HL-60/S4 treated with retinoic acid at 250 ng/mL for 4 days and 3 days (cell line): Measurements from ENCODE around the gene RIPK1.
"Not testable (repeated sequence)": the region's sequence is repeated elsewhere in the genome, so short reads cannot be mapped to it uniquely, and the experiment has no call there.

Source experiments
- in situ Hi-C: fragments of 300-500 bp; cut with MboI; formaldehyde crosslinking; loops from 2 replicates; pipeline ENCODE4 v1.7.0; 2022; ENCODE audit warnings: low sequenced_read_pairs

RIPK1 gene

GRCh38 chr6:3078952-3079351, 10.7 kb downstream of the RIPK1 start:
- in situ Hi-C loops: not testable (repeated sequence)

DNA sequence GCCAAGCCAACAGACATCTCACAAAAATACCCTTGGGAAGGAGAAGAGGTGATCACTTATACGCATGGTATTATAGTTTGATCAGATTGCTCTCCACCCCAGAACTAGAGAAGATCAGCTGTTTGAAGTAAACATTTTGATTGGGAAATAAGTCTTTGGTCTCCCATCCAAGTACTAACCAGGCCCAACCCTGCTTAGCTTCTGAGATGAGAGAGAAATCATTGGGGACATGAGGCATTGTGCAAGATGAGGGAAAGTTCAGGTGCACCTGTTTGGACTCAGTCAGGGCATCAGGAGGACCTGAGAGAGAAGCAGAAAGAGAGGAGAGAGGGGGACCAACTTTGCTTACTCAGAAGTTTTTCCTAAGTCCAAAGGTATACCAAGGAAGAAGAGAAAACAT, 11.4 kb downstream of the RIPK1 start:
- in situ Hi-C loops: no loop called here

- in situ Hi-C loops: no loop called here
Observed at GRCh38 chr6:3081960-3082359, 13.7 kb downstream of the RIPK1 start.

- in situ Hi-C loops: no loop called here
Observed at GRCh38 chr6:3085074-3085473, 16.8 kb downstream of the RIPK1 start.

GRCh38 chr6:3086282-3086946, 18.1 kb downstream of the RIPK1 start:
- in situ Hi-C loops: no loop called here

GRCh38 chr6:3088446-3088845, 20.2 kb downstream of the RIPK1 start:
- in situ Hi-C loops: no loop called here

DNA sequence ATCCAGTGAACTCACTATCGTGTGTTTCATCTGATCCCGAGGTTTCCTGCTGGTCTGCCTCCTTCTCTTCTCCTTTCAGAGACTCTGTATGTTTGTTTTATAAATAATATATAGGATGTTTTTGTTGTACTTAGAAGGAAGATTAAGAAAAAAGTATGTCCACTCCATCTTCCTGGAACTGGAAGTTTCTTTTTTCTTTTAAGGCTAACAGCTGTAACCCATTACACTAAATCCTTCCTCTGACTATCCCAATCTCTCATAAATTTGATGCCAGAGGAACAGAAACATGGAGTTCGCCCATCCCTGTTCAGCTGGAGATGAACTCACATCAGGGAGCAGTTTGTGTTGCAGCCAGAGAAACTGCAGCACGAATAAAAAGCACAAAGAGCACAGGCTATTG, 20.7 kb downstream of the RIPK1 start:
- in situ Hi-C loops: no loop called here

- in situ Hi-C loops: no loop called here
Observed at GRCh38 chr6:3090013-3090412, 21.7 kb downstream of the RIPK1 start.

GRCh38 chr6:3094815-3095214, 26.5 kb downstream of the RIPK1 start:
- in situ Hi-C loops: no loop called here

- in situ Hi-C loops: no loop called here
Observed at GRCh38 chr6:3102875-3103274, 34.6 kb downstream of the RIPK1 start.

DNA sequence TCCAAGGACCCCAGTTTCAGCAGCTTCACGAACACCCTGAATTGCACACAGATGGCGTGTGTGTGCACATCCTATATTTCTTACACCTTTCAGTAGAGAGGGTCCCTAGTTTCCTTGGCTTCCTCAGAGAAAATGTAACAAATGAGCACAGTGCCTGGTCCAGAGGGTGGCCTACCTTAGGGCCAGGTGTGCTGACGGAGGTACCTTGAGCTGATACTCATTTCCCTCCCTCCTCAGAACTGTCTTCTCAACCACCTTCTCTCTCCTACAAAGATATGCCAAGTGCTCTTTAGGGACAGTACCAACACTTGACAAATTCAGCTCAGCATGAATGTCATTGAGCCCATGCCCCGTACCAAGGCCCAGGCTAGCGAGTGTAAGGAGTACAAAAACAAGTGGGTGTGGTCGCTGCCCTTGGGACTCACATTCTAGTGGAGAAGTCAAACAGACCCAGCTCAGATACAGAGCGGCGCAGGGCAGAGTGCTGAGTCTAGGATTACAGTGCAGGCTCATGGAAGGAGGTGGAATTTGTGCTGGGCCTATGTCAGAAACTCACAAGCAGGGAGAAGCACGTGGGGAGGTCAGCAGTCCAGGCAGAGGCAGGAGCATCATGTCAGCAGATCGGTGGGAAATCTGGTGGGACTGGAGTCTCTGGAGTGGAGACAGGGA, 40.6 kb downstream of the RIPK1 start:
- in situ Hi-C loops: no loop called here

DNA sequence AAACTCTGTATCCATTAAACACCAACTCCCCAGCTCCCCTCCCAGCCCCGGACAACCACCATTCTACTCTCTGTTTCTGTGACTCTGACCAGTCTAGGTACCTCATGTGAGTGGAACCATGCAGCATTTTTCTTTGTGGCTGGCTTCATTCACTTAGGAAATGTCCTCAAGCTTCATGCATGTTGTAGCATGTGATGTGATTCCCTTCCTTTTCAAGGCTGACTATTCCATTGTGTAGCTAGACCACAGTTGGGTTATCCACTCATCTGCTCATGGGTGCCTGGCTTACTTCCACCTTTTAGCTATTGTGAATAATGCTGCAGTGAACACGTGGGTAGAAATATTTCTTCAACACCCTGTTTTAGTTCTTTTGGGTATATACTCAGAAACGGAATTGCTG, 41.5 kb downstream of the RIPK1 start:
- in situ Hi-C loops: no loop called here

GRCh38 chr6:3114377-3114776, 46.1 kb downstream of the RIPK1 start:
- in situ Hi-C loops: no loop called here

GRCh38 chr6:3117912-3118352, 49.6 kb downstream of the RIPK1 start:
- in situ Hi-C loops: no loop called here

- in situ Hi-C loops: no loop called here
Observed at GRCh38 chr6:3118353-3119039, 50.2 kb downstream of the RIPK1 start, which contains the start of gene BPHL. BPHL (plus strand) TSS chr6:3118711; CDS start chr6:3118741, 30 bp downstream.

- in situ Hi-C loops: no loop called here
Observed at GRCh38 chr6:3119040-3119723, 50.9 kb downstream of the RIPK1 start.

DNA sequence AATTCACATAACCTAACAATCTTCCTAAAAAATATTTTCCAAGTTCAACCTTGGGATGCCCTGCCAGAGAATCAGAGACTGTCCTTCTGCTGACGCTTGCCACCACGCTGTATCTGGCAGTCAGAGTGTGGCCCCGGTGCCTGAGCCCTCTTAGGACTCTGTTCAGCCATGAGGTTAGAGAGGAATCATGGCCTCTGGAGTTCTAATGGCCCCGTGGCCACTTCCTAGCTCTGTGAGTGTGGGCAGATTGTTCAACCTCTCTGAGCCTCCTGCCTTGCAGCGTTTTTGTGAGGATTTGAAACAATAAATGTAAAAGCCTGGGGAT, 52.4 kb downstream of the RIPK1 start:
- in situ Hi-C loops: loop anchor here (10.0 kb wide), 1 partner anchor 134 kb away; the partner anchor contains the start of gene PSMG4

GRCh38 chr6:3122823-3123182, 54.5 kb downstream of the RIPK1 start:
- in situ Hi-C loops: loop anchor here (10.0 kb wide), 1 partner anchor 132 kb away; the partner anchor contains the start of gene PSMG4

DNA sequence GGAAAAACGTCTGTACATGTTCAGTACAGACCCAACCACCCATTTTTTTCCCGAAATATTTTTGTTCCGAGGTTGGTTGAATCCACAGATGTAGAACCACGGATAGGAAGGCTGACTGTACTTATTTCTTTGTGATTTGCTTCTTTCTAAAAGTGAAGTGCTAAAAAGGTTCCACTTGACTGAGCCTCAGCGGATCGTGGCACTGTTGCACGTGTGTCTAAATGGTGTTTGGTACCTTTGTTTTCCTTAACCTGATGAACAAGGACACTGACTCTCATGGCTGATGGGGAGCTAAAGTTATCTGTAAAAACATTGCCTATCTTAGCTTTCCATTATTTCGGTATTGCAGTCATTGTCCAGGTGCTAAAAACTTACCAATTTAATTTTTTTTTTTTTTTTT, 56.4 kb downstream of the RIPK1 start:
- in situ Hi-C loops: loop anchor here (10.0 to 25.0 kb wide), 2 partner anchors 130 to 613 kb away; partner anchors contain the start of gene PSMG4

DNA sequence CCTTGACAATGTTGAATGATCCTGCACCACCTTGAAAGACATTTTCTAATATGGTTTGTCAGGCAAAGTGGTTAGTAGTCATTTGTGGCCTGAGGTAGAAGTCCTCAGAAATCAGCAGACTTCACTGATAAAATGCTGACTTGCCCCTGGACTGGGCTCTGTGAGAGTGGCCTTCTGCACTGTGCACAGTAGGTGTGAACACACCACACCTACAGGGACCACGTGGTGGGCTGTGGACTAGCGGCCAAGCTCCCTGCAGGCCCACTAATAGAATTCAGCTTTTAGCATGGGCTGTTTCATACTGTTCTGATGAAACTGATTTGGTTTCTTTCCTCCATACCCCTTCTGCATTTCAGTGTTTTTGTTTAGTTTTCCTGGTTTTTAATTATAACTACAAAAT, 57.5 kb downstream of the RIPK1 start:
- in situ Hi-C loops: loop anchor here (10.0 to 25.0 kb wide), 2 partner anchors 129 to 611 kb away; partner anchors contain the start of gene PSMG4
